LNCaP clone FGC (cell line): ENCODE results near the gene WASL.
"Not testable (repeated sequence)": the region's sequence is repeated elsewhere in the genome, so short reads cannot be mapped to it uniquely, and the experiment has no call there.

Experiments used
- DNase-seq: peaks from one replicate; pipeline ENCODE4 v3.0.0-alpha.2; 2011; ENCODE audit warnings: low read depth
- H3K4me3 ChIP-seq: 2 replicates; pipeline ENCODE4 v1.5.1; 2011; ENCODE audit warnings: mild to moderate bottlenecking, low read depth, low read length, control low read depth
- TF ChIP-seq, protein P1 (sequence below): IDR thresholded peaks from 2 replicates; pipeline ENCODE4 v1.5.1; 2012; ENCODE audit warnings: mild to moderate bottlenecking; ENCODE audit not compliant: control insufficient read depth, insufficient read depth; ENCODE audit errors: extremely low read depth

The WASL gene

DNA sequence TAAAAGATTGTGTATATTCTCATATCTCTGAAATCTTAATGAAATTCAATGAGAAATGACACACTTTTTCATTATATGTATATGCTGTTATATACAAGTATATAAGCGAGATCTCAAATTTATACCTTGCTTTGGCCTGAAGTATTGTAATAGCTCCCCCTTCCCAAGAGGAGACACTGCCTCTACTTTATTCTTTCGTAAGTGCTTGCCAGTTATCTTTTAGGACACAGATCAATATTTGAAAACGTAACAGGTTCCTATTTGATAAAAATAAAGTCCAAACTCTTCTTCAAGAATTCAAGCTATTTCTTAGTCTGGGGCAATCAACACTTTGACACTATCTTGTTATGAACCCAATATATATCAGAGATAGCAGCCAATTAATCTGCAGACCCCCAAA, 24.9 kb downstream of the WASL start:
- no peak for DNase-seq
- no peak overlapping the region for H3K4me3 ChIP-seq
- TF ChIP-seq, protein P1, sequence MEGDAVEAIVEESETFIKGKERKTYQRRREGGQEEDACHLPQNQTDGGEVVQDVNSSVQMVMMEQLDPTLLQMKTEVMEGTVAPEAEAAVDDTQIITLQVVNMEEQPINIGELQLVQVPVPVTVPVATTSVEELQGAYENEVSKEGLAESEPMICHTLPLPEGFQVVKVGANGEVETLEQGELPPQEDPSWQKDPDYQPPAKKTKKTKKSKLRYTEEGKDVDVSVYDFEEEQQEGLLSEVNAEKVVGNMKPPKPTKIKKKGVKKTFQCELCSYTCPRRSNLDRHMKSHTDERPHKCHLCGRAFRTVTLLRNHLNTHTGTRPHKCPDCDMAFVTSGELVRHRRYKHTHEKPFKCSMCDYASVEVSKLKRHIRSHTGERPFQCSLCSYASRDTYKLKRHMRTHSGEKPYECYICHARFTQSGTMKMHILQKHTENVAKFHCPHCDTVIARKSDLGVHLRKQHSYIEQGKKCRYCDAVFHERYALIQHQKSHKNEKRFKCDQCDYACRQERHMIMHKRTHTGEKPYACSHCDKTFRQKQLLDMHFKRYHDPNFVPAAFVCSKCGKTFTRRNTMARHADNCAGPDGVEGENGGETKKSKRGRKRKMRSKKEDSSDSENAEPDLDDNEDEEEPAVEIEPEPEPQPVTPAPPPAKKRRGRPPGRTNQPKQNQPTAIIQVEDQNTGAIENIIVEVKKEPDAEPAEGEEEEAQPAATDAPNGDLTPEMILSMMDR, result no peak

DNA sequence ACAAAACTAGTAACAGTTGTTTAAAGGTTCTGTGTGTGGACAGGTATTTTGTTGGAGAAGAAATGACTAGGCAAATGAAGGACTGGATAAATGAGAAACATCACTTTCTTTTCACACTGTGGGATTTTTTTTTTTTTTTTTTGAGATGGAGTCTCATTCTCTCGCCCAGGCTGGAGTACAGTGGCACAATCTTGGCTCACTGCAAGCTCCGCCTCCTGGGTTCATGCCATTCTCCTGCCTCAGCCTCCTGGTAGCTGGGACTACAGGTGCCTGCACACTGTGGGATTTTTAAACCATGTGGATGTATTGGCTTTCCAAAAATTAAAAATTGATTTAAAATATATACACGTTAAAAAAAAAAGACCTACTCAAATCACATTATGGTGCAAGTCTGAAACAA, 28.3 kb downstream of the WASL start:
- not testable (repeated sequence) for H3K4me3 ChIP-seq, DNase-seq

DNA sequence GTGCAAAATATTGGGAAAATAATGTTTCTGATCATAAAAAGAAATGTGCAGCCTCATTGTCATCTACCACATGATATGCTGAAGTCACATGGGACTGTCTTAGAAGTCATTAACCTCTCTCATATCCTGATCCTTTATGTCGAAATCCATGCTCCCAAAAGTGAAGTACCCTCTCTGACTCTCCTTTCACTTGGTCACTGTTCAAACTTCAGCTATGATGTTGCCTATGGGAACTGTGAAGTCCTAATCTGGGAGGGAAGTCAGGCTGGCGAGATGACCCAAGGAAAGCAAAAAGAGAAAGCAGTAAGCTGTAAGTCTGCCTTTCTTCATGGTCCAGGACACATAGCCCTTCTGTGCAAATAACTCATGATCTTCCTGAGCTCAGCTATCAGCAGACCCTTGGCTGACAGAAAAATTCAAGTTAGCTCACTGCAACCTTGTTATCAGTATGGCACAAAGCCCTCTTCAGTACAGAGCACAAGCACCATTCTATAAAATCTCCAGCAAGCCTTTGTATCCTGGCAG, 29.5 kb downstream of the WASL start:
- H3K4me3 ChIP-seq, result no peak overlapping the region
- TF ChIP-seq, protein P1, result no peak
- DNase-seq, result no peak

DNA sequence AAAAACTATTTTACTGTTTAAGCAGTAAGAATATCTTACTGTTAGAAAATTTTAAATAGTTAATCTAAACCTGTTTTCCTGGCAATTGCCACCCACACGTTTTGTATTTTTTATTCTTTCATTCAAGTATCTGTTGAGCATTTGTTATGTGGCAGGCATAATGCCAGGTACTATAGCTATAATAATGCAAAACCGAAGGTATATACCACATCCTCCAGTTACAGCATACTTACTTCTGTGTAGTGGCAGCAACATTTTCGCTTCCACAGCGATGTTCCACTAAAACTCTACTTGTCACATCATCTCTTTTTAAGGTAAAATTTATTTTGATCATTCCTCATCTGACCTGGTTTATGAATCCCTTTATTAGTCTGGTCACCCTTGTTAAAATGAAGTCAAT, 30.0 kb downstream of the WASL start:
- no peak overlapping the region for H3K4me3 ChIP-seq
- TF ChIP-seq, protein P1, result no peak
- DNase-seq, result no peak

DNA sequence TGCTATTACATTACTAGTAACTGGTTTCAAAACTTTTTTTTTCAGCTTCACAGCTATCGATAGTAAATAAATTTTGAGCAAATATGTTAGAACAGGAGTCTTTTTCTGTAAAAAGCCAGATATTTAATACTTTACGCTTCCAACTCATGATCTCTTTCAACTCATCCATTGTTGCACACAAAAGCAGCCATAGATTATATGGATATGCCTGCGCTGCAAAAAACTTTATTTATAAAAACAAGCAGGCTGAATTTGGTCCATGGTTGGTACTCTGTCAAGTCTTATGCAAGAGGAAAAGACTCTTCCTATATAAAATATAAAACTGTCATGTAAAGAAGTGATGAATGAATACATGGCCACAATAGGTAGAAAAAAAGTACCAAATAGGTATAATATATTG, 31.1 kb downstream of the WASL start:
- no peak for DNase-seq
- no peak overlapping the region for H3K4me3 ChIP-seq
- TF ChIP-seq, protein P1, result no peak

DNA sequence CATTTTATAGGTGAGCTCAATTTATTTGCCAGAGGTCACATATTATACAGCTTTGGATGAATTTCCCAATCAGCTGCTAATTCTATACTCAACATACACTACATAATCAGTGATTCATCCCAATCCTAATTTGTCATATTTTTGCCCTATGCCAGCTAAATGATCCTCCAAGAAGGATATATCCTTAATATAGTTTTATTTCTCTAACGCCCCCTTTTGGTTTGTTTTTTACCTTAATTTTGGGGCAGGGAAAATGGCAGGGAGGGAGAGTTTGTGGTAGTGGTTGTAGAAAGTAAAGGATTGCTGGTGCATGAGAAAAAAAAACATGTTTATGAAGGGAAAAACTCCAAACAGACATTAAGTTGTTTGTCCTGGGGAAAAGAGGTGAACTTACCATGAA, 31.9 kb downstream of the WASL start:
- no peak overlapping the region for H3K4me3 ChIP-seq
- TF ChIP-seq, protein P1, result no peak
- DNase-seq, result no peak

DNA sequence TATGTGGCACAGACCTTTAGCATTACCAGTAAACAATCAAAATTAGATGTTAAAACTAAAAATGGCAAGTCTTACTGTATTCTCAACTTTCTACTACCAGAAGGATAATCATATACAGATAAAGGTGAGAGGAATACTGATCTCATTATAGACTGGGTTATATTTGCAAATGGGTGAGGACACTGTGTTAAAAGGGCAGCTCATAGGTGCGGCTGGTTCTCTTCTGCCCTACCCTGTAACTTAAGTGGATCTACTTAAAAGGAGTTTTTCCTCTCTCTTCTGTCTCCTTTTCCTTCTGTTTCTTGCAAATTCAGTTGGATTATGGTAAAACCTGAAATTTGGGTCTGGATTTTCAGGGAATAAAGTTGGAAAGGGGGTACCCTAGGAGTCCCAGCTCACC, 33.0 kb downstream of the WASL start:
- no peak for DNase-seq
- H3K4me3 ChIP-seq, result no peak overlapping the region
- TF ChIP-seq, protein P1, result no peak

DNA sequence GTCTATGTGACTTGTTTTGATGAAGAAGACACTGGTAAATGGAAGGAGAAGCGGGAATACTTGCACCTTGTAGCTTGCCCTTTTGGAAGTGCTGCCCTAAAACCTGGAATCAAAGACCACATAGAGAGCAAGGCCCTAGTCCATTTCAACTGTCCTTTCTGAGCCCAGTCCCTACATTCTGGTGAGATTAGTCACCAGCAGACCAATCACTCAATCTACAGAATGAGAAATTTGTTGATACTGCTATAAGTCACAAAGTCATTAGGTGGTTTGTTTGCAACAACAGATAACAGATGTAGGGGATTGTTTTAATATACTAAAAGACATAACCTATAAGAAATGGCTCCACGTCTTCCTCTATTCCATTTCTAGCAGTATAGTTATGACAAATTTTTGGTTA, 33.6 kb downstream of the WASL start:
- no peak for DNase-seq
- TF ChIP-seq, protein P1, result no peak
- no peak overlapping the region for H3K4me3 ChIP-seq
